SHP77 treated with DMSO at 0.1 percent for 48 hours (cell line): ENCODE measurements around the gene IBA57.
A peak's percentile ranks its signal among the peaks of the same experiment; 100 is the strongest.
"Not testable (repeated sequence)": the region's sequence is repeated elsewhere in the genome, so short reads cannot be mapped to it uniquely, and the experiment has no call there.

Source experiments
- DNase-seq: peaks from one replicate; lab custom pipeline; 2025; lab: John Stamatoyannopoulos, UW

The IBA57 gene

GRCh38 chr1:228172591-228173527 lies 7.3 kb downstream of the IBA57 start:
- DNase-seq = no peak

GRCh38 chr1:228173528-228174481 lies 8.2 kb downstream of the IBA57 start:
- peak; percentile 27 for DNase-seq

GRCh38 chr1:228174482-228175315 lies 9.1 kb downstream of the IBA57 start:
- no peak for DNase-seq

- DNase-seq = no peak
These were observed 9.9 kb downstream of the IBA57 start for GRCh38 chr1:228175316-228176023.

GRCh38 chr1:228176024-228176395 lies 10.4 kb downstream of the IBA57 start:
- no peak for DNase-seq

- DNase-seq = no peak
These were observed 11.0 kb downstream of the IBA57 start for GRCh38 chr1:228176461-228177182.

- no peak for DNase-seq
These were observed 11.5 kb downstream of the IBA57 start for GRCh38 chr1:228177183-228177475.

- no peak for DNase-seq
These were observed 12.4 kb downstream of the IBA57 start for GRCh38 chr1:228177721-228178710.

- no peak for DNase-seq
These were observed 13.4 kb downstream of the IBA57 start for GRCh38 chr1:228178737-228179684.

GRCh38 chr1:228180271-228180958 lies 14.8 kb downstream of the IBA57 start:
- no peak for DNase-seq

GRCh38 chr1:228180959-228181644 lies 15.5 kb downstream of the IBA57 start:
- no peak for DNase-seq

GRCh38 chr1:228181645-228182034 lies 16.0 kb downstream of the IBA57 start:
- DNase-seq = no peak

- DNase-seq = no peak
These were observed 16.9 kb downstream of the IBA57 start for GRCh38 chr1:228182296-228183030.

- no peak for DNase-seq
These were observed 18.5 kb downstream of the IBA57 start for GRCh38 chr1:228184152-228184551.

- DNase-seq = no peak
These were observed 20.0 kb downstream of the IBA57 start for GRCh38 chr1:228185641-228185965.

- DNase-seq = not testable (repeated sequence)
These were observed 22.6 kb downstream of the IBA57 start for GRCh38 chr1:228188249-228188648.

- DNase-seq = no peak
These were observed 24.6 kb downstream of the IBA57 start for GRCh38 chr1:228190182-228190581.
